ENCODE measurements around the gene MSANTD7.
"Not testable (repeated sequence)": the region's sequence is repeated elsewhere in the genome, so short reads cannot be mapped to it uniquely, and the experiment has no call there.

MSANTD7 gene, protein sequence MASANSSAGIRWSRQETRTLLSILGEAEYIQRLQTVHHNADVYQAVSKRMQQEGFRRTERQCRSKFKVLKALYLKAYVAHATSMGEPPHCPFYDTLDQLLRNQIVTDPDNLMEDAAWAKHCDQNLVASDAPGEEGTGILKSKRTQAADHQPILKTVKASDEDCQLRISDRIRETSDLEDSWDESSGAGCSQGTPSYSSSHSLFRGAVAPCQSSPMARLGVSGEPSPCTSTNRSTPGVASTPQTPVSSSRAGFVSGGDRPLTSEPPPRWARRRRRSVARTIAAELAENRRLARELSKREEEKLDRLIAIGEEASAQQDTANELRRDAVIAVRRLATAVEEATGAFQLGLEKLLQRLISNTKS
- total RNA-seq: 6.1 to 25.7 (median 16.6) reads per million in 17 experiments

DNA sequence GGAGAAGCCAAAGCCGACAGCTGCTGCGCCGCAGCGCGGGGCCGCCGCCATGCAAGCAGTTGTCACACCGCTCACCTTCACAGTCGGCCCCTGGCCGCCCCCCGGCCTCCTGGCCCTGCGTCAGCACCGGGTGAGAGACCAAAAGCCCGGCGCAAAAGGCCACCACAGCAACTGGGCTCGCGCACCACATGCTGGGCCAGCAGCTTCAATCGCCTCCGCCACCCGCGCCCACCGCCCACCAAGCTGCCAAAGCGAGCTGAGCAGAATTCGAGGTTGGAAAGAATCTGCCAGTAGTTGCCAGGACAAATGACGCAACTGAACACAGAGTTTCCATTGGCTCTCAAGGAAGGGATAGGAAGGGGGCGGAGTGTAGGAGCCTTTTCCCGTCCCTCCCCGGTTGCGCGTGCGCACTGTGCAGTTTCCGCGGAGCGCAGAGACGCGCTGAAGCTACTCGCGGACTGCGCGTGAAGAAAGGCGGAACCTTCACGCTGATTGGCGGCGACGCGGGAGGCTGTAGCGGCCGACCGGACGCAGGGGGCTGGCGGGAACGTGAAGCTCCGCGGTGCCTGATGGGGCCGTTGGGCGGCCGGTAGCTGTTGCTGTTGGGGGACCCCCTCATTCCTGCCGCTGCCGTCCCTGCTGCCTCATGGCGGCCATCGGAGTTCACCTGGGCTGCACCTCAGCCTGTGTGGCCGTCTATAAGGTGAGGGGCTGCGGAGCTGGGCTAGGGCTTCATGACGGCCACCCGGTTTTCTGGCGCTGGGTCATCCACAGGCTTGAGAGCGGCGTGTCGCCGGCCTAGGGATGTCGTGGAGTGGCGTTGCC, at the start of gene MSANTD7, which contains the start of the genes CDNF and HSPA14:
Gene MSANTD7 (plus strand): TSS at position 550 of the 825 bp plus-strand sequence. CDS start 3,979 bp downstream, outside the sequence.
Gene CDNF (minus strand): TSS at position 281 of the 825 bp plus-strand sequence. CDS start 91 bp downstream, at position 190.
Gene HSPA14 (plus strand): TSS at position 550 of the 825 bp plus-strand sequence. CDS start 97 bp downstream, at position 647.
- DNase-seq: peak; percentile 100

DNA sequence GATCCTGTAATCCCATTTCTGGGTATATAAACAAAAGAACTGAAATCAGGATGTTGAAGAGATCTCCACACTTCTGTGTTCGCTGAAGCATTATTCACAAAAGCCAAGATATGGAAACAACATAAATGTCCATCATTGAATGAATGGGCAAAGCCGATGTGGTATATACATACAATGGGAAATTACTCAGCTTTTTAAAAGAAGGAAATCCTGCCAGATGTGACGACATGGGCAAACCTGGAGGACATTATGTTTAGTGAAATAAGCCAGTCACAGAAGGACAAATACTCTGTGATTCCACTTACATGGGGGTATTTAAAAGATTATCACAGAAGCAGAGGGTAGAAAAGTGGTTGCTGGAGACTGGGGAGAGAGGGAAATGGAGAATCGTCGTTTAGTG, 39.5 kb upstream of the MSANTD7 start:
- DNase-seq: peak in 3 of 4 experiments; percentile 10 to 42 (median 20)

DNA sequence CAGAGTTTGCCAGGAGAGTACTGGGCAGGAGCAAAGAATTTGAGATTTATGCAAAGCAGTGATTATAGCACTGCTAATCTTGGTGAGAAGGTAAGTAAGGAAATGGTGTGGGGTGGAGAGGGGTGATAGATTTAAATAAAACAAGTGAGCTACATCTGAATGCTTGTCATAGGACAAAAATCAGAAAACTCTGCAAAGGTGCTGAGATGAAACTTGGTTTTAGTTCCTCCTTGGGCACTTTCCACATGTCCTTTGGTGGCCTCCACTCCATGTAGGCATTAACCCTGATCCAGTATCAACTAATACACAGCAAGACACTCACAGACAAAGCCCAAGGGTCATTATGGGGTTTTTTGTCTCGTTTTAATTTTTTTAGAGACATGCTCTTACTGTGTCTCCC, 37.7 kb upstream of the MSANTD7 start:
- DNase-seq: no peak

DNA sequence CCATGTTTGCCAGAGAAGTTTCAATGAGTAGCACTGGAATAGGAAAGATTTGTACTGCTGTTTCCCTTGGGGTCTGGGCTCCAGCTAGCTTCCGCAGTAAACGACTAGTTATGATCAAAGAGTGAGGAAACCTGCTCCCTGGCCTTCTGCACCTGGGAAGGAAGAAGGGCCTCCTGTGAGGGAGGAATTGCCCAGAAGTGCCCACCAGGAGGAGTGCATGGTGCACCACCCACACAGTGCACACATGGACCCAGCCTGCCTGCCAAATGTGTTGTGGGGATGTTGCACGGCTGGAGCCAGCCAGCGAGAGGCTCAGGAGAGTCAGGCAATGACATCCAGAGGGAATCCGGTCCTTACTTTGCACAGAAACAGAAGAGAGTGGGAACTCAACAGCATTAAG, 36.4 kb upstream of the MSANTD7 start:
- no peak for DNase-seq

DNA sequence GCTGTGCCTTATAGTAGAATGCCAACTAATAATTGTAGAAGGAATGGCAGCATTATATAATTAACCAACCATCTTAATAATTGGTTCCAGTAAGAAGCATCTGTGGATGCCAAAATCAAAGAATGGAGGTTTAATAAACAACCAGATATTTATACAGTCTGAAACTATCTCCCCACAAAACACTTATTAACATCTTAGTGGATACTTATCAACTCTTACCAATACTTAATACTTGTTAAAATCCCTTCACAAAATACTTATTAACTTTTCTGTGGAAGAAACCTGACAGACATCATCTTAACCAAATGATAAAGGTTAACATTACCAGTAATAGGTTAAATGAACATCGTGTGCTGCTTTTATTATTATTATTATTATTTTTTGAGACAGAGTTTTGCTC, 34.3 kb upstream of the MSANTD7 start:
- no peak for DNase-seq

DNA sequence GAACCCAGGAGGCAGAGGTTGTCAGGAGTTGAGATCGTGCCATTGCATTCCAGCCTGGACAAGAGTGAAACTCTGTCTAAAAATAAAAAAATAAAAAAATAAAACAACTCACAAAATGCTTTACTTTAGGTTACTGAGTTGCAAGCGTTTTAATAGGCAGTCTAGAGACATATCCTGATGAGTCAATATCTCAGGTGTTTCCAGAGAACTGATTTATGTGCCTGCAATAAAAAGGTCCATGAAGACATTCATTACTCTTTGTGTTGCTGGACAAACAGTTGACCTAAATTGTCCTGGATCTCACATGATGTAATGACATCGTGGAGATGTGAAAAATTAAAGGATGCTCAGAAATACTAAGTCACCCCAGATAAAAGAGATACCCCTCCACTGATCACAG, 31.8 kb upstream of the MSANTD7 start:
- DNase-seq: no peak

DNA sequence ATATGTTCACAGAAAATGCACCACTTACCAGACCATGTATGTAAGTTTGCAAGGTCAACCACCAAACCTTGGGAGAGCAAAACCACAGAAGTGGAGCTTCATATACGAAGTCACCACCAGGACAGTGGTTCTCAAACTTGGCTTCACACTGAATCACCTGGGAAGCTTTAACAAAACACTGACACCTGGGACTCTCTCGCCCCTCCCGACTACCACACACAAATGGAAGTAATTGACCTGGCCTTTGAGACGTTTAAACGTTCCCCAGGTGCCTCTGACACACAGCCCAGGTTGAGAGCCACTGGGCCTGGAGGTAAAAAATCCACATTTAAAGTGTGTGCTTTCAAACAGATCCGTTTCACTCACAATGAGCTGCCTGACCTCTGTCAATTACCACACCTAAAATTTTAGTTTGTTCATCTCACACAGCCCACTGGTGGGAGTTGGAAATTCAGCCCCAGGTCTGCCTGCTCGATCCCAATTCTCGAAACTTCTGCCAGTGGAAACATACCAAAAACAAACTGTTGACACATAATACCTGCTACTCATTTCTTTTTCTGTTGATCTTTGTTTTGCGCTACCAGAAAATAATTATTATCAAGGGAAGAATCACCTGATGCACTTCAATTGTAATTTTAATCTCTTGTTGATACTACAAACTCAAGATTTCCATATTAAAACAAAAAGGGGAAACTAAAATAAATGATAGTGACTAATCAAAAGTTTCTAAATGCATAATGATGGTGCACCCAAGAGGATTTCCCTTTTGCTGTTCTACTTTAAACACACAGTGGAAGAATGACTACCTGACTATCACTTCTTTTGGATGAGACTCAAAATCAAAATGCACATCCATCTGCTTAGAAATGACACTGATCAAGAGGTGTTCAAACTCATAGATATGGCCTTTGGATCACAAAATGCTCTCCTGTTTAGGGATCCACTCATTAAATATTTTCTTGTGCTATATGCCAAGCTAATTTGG, 26.8 kb upstream of the MSANTD7 start:
- DNase-seq: no peak

DNA sequence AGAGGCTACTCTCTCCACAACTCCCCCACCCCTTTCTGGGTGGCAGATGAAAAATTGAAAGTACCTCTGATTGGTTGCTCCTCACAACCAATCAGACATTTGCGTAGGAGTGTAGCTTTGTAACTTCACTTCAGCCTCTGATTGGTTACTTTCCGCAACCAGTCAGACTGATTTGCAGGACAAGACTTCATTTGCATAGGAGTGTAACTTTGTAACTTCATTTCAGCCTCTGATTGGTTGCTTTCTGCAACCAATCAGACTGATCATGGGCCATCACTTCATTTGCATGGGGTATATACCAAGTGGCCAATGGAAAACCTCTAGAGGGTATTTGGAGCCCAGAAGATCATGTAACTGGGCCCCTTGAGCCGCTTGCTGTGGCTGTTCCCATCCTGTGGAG, 25.8 kb upstream of the MSANTD7 start:
- DNase-seq: no peak

DNA sequence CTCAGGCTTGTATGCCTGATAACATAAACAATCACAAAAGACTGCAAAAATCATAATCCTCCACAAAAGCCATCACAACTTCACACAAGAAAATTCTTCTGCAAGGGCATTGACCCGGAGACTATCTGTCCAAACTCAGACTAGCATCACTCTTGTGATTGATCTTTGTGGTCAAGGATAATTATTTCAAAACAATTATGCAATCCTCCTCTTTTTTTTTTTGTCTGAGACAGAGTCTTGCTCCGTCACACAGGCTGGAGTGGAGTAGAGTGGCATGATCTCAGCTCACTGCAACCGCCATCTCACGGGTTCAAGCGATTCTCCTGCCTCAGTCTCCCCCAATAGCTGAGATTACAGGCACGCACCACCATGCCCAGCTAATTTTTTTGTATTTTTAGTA, 22.4 kb upstream of the MSANTD7 start:
- no peak for DNase-seq

DNA sequence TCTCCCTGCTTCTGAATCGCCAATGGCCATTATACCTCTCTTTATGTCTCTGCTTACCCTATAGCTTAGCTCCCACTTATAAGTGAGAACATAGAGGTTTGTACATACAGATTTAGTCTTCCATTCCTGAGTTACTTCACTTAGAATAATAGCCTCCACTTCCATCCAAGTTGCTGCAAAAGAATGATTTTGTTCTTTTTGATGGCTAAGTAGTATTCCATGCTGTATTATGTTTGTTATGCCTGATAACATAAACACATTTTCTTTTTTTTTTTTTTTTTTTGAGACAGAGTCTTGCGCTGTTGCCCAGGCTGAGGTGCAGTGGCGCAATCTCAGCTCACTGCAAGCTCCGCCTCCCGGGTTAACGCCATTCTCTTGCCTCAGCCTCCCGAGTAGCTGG, 21.4 kb upstream of the MSANTD7 start:
- not testable (repeated sequence) for DNase-seq

DNA sequence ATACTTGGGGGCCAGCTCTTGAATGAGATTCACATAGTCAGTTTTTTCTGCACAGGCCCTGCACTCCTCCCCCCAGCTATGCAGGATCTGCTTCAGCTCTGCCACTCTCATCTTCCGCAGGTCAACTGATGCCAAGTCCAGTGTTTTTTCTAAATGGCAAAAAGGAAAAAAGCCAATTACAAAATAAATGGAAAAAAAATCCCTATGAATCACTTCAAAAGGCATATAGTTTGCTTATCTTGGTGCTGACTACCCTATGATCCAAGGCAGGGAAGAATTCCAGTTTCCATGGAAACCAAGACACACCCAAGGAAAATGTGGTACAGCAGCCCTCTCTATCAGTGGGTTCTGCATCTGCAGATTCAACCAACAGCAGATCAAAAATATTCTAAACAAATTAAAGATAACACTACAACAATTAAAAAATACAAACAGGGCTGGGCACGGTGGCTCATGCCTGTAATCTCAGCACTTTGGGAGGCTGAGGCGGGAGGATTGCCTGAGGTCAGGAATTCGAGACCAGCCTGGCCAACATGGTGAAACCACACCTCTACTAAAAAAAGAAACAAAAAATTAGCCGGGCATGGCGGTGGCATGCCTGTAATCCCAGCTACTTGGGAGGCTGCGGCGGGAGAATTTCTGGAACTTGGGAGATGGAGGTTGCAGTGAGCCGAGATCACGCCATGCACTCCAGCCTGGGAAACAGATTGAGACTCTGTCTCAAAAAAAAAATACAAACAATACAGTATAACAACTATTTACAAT, 17.9 kb upstream of the MSANTD7 start:
- DNase-seq: no peak

DNA sequence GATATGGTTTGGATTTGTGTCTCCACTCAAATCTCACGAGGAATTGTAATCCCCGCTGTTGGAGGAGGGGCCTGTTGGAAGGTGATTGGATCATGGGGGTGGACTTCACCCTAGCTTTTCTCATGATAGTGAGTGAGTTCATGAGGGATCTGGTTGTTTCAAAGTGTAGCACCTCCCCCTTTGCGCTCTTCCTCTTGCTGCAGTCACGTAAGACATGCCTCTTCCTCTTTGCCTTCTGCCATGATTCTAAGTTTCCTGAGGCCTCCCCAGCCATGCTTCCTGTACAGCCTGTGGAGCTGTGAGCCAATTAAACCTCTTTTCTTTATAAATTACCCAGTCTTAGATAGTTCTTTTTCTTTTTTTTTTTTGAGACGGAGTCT, 17.3 kb upstream of the MSANTD7 start:
- peak in 3 of 4 experiments; percentile 45 to 57 (median 46) for DNase-seq

DNA sequence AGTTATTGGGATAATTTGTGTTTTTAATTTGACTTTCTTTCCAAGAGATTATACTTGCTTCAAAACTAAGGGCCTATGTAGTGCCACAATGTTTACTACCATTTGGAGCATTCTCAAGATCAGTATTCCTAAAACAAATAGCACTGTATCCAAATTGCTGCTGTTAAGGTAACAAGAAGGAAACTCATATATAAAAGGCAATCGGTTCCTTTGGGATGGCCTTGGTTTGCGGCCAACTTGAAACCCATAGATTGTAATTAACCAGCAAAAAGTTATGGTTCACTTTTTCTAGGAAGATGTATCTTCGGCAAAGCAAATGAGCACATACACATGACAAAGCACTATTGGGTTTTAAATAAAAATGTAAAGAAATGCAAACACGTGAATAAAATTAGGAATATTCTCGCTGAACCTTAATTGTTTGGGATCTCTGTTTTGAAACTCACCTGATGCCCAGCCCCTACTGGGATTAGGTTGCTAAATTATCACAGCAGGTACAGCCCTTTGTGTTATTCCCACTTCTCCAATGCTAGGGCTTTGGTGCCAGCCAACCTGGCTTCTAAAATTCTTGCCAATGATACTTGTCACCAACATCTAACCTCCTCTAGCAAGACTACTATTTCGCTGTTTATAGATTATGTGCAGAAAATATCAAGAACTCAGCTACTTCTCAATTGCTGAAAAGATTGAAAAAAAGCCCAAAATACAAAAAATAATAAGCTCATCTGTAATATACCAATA, 16.3 kb upstream of the MSANTD7 start:
- no peak for DNase-seq

DNA sequence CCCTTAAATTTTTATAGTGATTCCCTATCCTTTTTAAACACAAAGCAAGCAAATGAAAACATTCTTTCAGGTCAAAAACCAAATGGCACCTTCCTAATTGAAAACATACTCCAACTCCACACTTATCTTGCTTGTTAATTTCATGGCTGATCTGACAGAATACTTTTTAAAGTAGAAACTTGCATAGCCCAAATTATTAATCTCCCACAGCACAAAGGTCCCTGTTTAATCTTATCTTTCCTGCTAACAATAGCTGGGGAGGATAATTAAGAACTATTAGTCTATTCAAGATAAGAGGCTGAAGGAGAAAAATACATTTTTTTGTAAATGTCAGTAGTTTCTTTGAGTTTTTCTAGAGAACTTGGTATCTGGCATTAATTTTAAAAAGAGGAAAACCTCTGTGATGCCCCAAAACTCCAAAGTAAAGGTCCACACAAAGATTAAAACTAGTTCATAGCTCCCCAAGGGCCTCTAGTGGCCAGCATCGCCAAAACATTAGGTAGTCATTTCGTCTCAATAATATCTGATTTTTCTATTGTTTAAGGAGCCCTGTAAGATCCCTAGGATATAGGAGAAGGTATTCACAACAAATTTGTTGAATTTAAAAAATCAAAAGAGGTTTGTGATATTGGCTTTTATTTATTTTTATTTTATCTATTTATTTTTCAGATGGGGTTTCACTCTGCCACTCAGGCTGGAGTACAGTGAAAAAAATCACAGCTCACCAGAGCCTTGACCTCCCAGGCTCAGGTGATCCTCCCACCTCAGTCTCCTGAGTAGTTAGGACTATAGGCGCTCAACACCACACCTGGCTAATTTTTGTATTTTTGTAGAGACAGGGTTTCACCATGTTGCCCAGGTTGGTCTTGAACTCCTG, 15.0 kb upstream of the MSANTD7 start:
- peak; percentile 65 to 74 (median 70) for DNase-seq

DNA sequence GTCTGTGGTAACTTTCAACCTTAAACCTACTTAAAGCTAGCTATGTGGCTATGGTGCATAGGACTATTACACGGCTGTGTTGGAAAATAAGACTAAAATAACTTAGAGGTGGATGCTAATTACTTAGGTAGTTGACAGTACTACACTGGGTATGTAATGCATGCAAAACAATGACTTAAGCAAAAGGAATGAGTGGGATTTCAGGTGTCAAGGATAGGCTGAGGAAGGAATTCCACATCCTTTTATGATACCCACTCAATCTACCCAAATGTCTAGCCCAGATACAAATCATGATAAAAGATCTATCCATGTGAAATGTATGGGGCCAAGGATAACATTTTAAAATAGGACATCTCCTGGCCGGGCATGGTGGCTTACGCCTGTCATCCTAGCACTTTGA, 14.1 kb upstream of the MSANTD7 start:
- no peak for DNase-seq

DNA sequence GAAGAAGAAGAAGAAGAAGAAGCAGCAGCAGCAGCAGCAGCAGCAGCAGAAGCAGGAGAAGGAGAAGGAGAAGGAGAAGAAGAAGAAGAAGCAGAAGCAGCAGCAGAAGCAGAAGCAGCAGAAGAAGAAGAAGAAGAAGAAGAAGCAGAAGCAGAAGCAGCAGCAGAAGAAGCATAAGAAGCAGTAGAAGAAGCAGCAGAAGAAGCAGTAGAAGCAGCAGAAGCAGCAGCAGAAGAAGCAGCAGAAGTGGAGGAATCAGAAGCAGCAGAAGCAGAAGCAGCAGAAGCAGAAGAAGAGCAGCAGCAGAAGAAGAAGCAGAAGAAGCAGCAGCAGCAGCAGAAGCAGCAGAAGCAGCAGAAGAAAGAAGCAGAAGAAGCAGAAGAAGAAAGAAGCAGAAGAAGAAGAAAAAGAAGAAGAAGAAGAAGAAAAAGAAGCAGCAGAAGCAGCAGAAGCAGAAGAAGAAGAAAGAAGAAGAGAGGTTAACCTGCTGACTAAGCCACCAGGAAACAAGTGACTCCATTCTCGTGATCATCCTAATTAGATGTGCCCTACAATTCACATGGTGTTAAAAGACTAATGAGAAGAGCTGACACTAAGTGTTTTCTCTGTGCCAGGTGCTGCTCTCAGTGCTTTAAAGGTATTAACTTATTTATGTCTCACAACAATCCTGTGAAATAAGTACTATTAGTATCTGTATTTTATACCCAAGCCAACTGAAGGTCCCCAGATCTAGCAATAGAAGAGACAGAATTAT, 11.9 kb upstream of the MSANTD7 start:
- DNase-seq: peak; percentile 18 to 58 (median 40)

DNA sequence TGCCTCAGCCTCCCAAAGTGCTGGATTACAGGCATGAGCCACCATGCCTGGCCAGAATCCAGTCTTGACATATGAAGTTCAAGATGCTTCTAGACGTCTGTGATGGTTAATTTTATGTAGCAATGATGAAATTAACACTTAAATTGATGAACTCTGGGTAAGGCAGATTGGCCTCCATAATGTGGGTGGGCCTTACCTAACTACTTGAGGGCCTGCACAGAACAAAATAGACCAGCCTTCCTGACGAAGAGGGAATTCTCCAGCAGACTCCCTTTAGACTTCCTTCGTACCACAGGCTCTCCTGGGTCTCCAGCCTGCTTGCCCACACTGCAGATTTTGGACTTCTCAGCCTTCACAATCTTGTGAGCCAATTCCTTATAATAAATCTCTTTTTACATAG, 5.0 kb upstream of the MSANTD7 start:
- DNase-seq: no peak

DNA sequence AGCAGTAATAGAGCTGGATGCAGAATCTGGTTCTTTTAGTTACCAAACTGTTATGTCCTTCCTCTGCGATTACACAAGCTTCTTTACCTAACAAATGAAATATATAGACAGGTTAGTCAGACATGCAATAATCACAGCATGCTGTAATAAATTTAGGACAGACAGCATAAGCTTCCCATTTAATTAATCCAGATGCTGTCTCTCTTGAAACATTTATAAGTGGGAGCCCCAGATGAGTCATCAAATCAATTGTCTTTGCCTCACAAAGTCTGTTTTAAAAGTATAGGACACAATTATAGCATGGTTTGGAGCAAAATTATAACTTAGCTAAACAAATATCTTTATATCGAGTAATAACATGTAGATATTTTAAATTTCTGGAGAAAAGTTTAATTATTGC, 1.9 kb upstream of the MSANTD7 start:
- DNase-seq: no peak
